SH-SY5Y (cell line): Measurements from ENCODE around the gene PRODH2.

Experiments
- GATA2 ChIP-seq: IDR thresholded peaks from 2 replicates; pipeline ENCODE4 v1.6.1; 2011; ENCODE audit warnings: mild to moderate bottlenecking, low read depth, low read length
- GATA3 ChIP-seq: IDR thresholded peaks from 2 replicates; pipeline ENCODE4 v1.6.1; 2011; ENCODE audit warnings: low read depth, mild to moderate bottlenecking, low read length, moderate library complexity

DNA sequence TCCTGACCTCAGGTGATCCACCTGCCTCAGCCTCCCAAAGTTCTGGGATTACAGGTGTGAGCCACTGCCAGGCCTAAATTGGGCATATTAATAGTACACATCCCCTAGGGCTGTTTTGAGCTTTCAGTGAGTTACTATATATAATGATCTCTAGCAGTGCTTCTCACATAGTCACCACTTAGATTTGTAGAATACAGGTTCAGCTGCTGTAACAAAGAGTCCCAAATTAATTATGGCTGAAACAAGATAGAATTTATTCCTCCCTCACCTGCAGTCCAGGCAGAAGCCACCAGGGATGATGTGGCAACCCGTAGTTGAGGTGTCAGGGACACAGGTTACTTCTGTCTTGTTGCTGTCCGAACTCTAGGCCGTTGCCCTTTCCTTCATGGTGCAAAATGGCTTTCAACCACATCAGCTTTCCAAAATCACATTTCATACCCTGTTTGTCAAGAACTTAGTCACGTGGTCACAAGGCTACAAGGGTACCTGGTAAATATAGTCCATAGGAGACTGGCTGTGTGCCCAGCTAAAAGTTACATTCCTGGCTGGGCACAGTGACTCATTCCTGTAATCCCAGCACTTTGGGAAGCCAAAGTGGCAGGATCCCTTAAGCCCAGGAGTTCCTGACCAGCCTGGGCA, 51.8 kb downstream of the PRODH2 start:
- TF ChIP-seq GATA3 (no peak), GATA2 (no peak)
